HG02938 (cell line): Measurements from ENCODE around the gene LRBA.

Experiments used
- ATAC-seq: cut with Tn5 transposase; IDR thresholded peaks from one replicate; pipeline ENCODE4 v1.9.1; 2021; ENCODE audit warnings: mild to moderate bottlenecking, moderate library complexity; ENCODE audit not compliant: unreplicated experiment

The LRBA gene

DNA sequence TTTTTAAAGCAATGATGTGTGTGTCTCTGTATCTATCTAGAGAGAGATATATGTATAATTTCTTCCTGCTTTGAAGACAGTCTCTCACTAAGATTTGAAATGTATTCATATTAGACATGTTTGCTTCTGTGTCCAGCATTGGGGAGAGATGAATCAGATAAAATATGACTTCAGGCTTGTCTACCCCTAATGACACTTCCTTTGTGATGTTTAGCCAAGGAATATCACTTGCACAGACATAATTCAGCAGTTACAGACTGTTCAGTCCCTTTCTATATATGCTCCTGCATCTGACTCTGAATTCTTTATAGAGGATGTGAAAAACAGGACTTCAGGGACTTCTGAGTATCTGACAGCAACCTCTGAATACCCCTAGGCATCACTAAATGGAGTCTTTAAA is 778.5 kb downstream of the LRBA start:
- no peak for ATAC-seq

DNA sequence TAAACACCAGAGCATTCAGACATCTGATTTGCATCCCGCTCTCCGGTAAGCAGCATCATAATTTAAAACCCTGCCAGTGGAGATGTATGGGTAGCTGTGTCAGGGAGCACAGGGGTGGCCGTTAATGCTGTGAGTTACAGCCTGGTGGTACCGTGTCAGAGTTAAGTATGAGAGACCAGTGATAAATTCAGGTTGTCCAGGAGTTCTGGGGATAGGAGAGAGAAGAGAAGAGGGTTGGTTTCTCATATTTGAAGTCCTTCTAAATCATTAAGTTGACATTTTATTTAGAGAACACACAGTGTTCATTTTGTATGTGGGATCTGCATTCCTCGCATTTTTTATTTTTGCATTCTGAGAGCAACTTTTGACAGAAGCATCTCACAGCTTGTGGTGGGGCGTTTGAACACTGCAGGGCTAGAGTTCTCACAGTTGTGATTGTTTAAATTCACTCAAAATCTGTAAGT is 779.2 kb downstream of the LRBA start:
- no peak for ATAC-seq

DNA sequence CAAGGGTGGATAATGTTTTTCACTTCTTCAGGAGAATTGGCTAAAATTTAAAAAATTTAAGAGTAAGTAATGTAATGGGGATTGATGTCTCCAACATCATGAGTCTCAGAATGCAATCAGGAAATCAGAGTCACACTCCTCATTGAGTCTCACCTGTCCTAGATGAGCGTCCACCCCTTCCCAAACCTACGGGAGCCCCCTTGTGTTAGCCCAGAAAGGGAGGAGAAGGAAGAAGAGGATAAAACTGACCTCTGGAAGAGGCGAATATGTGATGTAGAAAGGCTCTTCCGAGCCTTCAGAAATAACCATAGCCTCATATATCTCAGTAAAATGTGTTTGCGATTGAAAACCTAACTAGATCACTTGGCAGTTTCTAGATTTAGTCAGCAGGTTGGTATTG is 779.8 kb downstream of the LRBA start:
- ATAC-seq = no peak

DNA sequence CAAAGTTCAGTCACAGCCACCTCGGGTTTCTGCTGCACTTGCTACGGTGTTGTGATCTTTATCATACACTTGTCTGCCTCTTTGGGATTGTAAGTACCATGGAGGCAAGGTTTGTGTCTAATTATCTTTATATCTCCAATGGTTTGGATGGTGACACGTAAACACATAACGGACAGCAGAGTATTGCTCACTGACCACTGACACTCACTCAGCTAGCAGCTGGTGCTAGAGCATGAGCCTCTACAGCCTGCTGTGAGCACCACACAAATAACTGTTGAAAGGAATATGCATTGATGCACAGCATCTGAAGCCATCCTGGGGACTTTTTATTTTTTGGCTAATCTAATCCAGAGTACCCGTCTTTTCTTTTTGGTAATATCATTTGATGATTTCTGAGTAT is 780.8 kb downstream of the LRBA start:
- ATAC-seq = no peak

DNA sequence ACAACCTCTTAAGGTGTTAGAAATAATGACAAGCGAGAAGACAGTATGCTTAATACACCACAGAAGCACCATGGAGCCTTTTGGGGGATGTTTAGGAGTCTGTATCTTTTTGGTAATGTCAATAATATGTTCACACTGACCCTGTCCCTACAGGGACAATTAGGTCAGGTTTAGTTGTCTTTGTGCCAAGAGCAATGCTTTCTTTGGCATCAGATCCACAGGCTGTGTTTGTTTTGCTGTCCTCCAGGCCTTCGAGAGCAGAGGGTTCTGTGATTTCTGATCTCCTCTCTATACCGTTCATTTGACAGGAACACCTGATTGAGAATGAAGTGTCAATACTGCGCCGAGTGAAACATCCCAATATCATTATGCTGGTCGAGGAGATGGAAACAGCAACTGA is 783.1 kb downstream of the LRBA start:
- ATAC-seq = no peak

GRCh38 chr4:150231107-150231770 is 783.8 kb downstream of the LRBA start:
- no peak for ATAC-seq

GRCh38 chr4:150230561-150230960 is 784.5 kb downstream of the LRBA start:
- ATAC-seq = no peak

GRCh38 chr4:150229520-150229919 is 785.6 kb downstream of the LRBA start:
- ATAC-seq = no peak

DNA sequence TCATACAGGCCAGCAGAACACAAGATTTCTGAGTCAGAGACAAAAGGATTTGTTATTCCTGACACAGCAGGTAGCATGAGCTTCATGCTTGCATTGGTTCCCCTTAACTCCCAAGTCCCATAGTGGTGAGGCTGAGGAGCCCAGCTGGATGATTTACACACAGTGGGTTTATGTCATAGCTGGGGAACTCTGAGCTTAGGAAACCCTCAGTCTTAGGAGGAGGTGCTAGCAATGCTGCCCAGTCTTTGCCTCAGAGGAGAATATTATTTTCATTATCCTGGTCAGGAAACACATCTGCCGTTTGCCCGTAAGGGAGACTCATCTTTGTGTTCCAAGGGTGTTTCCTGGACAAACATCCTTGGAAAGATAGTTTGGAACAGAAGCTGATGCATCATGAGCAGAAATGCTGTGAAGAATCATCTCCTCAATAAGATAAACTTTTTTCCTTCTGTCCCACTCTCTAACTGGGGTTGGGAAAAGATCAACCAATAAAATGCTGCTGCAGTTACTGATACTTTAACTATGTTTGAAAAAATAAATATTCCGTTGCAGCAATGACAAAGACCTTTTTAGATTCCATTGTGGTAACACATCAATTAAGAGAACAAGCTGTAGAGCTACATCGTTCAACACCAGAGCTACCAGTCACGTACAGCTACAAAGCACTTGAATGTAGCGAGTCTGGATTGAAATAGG is 790.0 kb downstream of the LRBA start:
- ATAC-seq = no peak

DNA sequence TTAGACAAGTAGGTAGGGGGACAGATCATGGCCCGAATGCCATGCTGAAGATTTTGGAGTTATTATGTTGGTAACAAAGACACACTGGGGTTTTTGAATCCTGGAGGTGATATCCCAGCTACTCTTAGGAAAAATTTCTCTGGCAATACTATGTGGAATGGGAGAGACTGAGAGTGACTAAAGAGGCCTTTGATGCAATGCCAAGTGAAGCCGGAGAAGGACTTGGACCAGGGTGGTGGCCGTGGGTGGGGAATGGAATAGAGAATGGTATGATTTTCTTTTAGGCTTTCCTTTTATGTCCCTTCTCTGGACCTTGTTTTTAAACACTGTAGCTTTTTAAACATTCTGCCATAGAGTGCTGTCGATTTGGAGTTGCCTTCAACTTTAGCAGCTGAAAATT is 795.2 kb downstream of the LRBA start:
- ATAC-seq = no peak

DNA sequence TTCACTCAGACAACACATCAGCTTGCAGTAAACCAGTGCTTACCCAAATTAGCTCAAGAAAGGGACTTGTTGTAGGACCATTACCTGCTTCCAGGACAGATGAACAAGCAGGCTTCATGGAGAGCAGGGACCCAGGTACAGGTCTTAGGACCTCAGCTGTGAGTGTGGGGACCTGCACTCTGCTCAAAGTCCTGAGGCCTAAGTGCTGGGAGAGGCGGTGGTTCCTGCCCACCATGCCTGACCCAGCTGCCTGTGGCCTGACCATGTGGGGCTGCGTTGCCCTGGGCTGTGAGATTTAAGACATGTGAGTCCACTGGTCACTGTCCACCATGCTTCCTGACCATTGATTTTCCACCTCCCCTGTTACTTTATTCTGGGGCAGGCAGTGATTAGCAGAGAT is 796.6 kb downstream of the LRBA start:
- no peak for ATAC-seq

GRCh38 chr4:150217808-150218207 is 797.3 kb downstream of the LRBA start:
- no peak for ATAC-seq

DNA sequence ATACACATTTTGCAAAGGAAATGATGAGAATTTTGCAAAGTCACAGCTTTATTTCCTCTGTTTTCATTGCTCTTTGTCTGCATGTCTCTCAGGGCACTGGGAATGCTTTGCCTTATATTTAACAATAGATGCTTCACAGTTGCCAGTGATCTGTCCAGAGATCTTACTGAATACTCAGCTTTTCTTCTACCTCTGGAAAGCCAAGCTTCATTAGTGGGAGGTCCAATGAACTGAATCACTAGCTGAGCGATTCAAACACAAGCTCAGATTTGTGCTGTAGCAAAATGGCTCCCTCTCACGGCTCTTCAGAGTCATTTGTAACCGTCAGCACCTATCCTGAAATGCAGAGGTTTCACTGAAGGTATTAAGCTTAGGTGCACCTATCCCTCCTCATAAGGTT is 797.9 kb downstream of the LRBA start:
- no peak for ATAC-seq

DNA sequence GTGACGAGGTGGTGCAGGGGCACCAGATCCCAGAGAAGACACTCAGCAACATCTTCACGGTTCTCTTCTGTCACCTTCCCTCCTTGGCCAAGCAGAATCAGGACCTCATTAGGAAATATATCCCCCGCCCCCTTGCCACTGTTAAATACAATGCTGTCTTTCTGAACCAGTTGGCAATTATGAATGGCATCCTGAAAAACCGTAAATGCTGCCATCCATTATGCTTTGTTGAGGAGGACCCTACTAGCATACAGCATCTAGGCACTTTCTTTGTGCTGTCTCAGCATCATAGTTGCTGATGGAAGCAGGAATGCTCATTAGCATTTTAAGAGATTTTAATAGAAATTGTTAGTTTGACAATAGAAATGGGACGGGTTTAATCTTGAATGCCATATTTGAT is 798.4 kb downstream of the LRBA start:
- ATAC-seq = no peak

DNA sequence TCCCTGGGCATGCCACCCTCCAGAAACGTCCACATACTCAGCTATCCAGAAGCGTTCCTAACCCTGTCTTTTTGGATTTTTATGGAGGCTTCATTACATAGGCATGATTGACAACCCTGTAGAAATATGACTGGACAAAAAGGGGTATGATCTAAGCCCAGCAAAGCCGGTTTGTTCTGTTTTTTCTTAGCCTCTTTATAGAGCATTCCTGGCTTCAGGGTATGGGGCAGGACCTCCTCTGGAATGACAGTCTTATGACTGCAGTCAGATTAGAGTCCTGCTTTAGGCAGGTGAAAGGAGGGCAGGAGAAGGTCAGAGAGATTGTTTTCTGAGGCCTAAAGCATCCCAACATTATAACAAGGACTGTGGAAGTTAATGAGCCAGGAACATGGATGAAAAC is 799.5 kb downstream of the LRBA start:
- no peak for ATAC-seq
